Activated CD8-positive, alpha-beta memory T cell treated with anti-CD3 and anti-CD28 coated beads, Interleukin-2, amount 50 U/mL, for 4 hours (primary cell): ENCODE data around the gene PCDHA1.

Experiments
- DNase-seq: peaks from one replicate; pipeline ENCODE4 v3.0.0-alpha.2; 2020

Gene PCDHA1

DNA sequence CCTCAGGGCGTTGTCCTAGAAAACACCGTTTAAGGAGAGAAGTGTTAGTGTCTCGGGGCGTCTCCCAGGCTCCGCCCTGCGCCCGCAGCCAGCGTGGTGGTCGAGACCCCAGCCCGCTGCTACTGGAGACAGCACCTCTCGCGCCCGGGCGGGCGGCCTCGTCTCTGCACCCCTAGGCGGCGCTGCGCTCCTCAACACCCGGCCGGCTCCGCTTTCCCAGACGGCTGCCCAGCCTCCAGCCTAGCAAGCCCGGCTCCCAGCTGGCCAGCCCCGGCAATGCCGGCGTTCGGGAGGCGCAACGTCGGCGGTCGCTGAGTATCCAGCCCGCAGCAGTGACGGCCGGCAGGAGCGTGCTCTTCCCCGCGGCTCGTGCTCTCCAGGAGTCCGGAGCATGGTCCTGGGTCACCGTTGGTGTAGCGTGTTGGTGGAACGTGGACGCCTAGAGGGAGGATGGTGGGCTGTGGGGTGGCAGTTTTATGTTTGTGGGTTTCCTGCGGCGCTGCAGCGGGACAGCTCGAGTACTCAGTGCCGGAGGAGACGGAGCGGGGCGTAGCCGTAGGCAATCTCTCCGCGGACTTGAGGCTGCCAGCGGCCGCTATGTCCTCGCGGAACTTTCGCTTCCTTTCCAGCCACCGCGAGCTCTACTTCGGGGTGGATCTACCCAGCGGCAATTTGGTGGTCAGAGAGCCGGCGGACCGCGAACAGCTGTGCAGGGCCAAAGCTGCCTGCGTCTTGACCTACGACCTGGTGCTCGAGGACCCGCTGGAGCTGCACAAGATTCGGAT, 140.7 kb downstream of the PCDHA1 start:
- DNase-seq = no peak

DNA sequence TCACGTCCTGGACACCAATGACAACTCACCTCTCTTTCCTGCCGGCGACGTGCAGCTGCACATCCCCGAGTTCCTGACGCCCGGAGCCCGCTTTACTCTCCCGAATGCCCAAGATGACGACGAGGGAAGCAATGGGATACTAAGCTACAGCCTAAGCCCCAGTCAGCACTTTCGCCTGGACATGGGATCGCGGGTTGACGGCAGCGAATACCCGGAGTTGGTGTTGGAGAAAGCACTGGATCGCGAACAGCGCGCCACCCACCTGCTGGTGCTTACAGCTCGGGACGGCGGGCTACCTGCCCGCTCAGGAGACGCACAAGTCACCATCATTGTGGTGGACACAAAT, 141.3 kb downstream of the PCDHA1 start:
- no peak for DNase-seq

DNA sequence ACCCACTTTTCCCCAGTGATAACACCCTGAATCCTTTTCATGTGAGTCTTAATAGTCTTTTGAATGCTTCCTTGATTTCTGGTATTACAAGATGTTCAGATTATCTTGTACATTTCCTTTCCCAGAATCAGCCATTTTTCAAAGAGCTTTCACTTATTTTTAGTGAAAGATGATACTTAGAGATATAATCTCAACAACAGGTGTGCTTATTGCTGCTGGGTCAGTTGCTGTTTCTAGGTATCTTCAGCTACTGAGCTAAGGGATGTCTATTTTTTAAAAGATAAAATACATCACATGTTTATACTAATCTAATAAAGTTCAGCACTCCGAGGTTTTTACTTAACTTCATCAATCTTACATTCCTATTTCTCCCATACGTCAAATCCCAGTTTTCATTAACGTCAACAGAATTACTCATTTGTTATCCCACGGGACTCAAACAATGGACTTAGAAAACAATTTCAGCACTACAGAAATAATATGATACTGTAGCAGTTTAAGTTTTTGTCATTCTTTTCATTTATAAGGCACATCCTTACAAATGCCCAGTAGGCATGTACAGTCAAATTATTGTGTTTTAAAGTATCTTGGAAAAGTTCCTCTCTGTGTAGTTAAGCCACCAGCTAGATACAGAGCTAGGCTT, 149.1 kb downstream of the PCDHA1 start:
- DNase-seq = no peak

DNA sequence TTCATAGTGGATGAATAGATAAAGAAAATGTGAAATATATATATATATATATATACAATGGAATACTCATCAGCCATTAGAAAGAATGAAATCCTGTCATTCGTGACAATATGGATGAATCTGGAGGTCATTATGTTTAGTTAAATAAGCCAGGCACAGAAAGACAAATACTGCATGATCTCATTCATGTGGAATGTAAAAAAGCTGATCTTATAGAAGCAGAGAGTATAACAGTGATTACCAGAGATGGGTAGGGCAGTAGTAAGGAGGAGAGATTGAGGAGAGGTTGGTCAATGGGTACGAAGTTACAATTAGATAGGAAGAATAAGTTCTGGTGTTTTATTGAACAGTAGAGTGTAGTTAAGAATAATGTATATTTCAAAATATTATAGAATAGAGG, 160.6 kb downstream of the PCDHA1 start:
- DNase-seq = no peak

DNA sequence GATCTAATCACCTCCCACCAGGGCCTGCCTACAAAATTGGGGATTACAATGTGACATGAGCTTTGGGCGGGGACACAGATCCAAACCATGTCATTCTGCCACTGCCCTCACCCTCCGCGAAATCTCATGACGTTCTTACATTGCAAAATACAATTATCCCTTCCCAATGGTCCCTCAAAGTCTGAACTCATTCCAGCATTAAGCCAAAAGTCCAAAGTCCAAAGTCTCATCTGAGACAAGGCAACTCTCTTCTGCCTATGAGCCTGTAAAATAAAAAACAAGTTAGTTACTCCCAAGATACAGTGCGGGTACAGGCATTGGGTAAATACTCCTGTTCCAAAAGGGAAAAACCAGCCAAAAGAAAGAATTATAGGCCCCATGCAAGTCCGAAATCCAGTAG, 165.7 kb downstream of the PCDHA1 start:
- DNase-seq = no peak

DNA sequence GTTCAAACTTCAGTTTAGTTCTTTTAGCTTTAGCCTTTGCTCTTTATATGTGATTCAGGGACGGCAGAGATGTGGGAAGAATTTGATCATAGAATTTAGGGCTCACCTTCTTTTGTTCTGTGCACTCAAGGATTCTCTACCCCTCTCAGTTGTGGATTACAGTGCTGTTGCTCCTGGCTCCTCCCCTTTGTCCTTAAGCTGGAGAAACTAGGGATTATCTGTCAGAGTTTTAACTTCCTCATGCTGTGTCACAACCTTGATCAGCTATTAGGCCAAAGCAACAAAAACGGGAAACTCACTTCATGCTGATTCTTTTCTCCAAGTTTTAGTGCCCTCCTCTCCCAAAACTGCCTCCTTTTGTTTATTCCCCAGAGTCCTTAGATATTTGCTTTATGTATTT, 167.3 kb downstream of the PCDHA1 start:
- DNase-seq = no peak

DNA sequence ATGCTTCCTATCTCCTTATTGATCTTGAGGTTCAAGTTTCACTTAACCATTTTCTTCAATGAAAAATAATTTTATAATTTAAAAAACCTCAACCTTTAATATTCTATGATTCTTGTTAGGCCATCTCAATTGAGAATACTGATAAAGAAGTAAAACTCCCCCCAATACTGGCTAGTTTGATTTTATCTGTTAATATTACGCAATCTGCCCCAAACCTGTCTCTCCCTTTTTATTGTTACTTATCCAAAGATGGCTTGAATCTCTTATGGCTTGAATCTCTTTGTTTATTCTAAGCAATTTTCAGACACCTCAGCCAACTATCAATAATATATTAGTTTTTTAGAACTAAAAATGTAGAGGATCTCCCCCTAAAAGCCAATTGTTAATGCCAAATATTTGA, 176.2 kb downstream of the PCDHA1 start:
- DNase-seq = no peak

DNA sequence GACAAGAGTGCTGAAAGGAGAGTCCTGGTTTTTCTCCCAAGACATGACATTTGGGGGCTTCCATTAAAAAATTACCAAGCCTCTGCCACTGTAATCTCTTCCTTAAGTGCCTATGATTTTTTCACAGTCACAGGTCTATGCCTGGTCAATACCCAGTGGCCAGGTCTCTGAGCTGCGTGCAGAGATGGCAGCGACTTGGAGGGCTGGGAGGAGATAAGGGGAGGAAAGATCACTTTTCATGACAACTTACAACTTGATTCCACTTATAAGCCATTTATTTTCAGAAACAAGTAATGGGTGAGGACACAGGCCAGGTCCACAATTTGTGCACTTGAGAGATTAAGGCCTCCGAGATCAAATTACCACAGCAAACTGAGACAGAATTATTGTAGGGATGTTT, 178.4 kb downstream of the PCDHA1 start:
- no peak for DNase-seq

DNA sequence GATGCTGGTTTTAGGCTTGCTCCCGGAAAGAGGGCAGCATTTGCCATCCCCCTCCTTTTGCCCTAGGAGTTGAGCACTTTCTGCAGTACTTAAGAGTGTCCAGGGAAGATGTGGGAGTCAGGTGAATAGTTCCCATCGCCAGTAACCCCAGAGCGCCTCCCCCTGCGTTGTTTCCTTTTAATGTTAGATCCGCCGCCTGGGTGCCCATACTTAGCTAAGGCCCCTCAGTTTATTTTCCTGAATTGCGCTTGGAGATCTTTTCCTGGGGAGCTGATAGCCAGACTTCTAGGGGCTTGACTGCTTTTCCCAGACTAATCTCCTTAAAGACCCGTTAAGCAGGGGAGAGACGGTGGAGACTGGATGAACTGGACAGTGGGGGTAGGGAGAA, 180.0 kb downstream of the PCDHA1 start:
- no peak for DNase-seq

DNA sequence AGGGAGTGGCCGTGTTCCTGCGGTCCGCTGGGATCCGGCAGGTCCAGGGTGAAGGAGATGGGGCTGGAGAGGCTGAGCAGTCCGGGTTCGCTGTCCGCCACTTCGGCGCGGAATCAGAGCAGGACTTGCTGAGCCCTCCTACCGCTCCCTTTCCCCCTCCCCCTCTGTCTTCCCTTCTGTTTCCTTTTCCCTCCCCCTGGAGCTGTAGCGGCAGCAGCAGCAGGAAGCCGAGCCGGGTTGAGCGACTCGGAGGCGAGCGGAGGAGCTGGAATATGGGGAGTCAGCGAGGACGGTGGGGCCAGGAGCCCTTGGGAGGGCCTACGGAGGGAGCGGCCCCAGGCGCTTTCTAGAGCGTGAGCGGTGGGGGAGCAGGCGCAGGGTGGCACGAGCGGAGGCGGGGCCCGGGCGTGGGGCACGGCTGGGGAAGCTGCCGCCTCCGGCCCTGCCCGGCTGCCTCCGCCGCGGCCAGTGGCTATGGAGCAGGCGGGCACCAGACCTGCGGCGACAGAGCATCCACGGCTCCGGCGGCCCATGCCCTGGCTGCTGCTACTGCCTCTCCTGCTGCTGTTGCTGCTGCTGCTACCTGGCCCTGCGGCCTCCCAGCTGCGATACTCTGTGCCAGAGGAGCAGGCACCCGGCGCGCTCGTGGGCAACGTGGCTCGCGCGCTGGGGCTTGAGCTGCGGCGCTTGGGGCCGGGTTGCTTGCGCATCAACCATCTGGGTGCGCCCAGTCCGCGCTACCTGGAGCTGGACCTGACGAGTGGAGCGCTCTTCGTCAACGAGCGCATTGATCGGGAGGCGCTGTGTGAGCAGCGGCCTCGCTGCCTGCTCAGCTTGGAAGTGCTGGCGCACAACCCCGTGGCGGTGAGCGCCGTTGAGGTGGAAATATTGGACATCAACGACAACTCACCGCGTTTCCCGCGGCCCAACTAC, 180.6 kb downstream of the PCDHA1 start, which contains the start of gene PCDHAC2:
TSS of gene PCDHAC2 (plus strand) at position 184 of the 933 bp plus-strand sequence. CDS start at position 475, 291 bp downstream.
- DNase-seq = no peak

DNA sequence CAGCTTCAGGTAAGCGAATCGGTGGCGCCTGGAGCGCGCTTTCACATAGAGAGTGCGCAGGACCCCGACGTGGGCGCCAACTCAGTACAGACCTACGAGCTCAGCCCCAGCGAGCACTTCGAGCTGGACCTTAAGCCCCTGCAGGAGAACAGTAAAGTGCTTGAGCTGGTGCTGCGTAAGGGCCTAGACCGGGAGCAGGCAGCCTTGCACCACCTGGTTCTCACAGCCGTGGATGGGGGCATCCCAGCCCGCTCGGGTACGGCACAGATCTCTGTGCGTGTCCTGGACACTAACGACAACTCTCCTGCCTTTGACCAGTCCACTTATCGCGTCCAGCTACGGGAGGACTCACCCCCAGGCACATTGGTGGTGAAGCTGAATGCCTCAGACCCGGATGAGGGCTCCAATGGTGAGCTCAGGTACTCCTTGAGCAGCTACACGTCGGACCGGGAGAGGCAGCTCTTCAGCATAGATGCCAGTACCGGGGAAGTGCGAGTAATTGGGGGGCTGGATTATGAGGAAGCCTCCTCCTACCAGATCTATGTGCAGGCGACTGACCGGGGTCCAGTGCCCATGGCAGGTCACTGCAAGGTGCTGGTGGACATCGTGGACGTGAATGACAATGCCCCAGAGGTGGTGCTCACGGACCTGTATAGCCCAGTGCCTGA, 181.4 kb downstream of the PCDHA1 start:
- DNase-seq = no peak

DNA sequence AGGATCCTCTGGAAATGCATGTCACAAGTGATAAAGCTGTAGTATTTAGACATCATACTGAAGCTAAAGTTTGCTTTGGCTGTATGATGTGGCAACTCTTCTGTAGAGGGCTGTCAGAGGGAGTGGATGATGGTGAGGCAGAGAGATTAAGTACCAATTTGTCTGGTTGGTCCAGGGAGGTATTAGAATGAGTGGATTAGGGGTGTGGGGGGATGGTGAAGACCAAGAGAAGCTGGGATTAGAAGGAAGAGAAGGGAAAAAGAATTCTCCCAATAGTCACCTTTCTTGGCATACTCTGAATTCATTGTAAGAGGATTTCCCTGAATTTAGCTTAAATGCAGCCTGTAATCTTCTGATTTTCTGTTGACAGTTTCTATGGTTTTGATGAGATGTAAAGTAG, 183.9 kb downstream of the PCDHA1 start:
- DNase-seq = no peak

DNA sequence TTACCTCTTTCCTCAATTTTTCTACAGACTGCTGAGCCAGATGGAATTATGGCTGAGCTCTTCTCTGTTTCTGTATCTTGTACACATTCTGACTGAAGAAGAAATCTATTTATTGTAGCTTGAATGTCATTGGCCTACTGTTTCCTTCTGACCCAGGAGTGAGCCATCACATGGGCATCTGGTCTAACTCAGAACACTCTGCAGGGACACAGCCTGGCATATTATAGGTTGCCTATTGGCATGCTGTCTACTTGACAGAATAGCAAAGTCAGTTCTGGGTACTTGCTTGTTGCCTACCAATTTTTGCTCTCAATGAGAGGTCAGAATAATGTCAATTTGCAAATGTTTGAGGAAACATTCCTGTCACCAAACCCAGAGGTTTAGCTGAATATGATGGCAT, 187.6 kb downstream of the PCDHA1 start:
- DNase-seq = no peak

DNA sequence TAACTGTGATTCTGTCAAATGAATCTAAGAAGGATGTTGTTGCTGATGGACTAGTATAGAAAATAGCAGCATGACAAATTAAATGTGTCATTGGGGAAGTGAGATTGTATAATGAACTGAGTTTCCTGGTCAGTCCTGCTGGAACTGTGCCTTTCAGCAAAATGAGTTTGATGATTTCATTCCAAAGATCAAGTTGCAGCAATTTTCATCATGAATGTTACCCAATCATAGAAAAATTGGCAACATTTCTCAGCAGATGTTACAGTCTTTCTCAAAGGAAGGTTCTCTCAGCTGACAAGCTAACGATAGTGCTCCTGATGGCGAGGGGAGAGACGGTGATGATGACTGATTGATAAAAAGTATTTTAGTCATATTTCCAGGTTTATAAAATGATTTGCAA, 191.1 kb downstream of the PCDHA1 start:
- no peak for DNase-seq

DNA sequence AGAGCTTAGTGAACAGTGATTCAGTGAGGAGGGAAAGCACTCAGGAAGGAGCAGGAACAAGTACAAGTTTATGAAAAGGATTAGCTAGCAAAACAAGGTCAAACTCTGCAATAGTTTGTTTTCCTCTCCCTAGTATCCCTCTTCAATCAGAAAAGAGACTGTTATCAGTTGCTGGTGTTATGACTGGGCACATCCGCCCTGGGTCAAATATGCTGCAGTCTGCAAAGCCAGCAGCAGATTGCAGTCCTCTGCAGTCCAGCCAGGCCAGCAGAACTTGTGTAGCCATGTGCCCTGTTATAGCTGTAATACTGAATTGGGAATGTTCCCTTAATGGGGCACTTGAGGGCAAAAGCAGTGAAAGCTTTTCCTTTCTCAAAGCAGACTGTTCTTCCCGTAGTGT, 192.3 kb downstream of the PCDHA1 start:
- no peak for DNase-seq

DNA sequence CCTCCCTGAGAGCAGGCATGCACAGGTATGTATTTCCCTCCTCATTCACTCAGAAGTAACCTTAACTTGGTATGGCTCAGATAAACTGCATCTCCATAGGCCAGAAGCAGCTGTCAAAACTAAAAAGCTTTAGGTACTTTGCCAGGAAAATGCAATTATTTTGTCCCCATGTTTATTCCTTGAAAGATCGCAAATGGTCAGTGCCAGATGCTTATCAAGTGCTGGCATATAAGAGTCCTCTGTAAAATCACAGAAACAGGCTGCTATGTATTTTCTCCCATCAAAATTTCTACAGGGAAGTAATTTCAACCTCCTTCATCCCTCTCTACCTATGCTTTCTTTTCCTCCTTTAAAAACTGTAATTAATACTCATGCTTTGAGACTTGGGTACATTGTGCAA, 193.0 kb downstream of the PCDHA1 start:
- no peak for DNase-seq

DNA sequence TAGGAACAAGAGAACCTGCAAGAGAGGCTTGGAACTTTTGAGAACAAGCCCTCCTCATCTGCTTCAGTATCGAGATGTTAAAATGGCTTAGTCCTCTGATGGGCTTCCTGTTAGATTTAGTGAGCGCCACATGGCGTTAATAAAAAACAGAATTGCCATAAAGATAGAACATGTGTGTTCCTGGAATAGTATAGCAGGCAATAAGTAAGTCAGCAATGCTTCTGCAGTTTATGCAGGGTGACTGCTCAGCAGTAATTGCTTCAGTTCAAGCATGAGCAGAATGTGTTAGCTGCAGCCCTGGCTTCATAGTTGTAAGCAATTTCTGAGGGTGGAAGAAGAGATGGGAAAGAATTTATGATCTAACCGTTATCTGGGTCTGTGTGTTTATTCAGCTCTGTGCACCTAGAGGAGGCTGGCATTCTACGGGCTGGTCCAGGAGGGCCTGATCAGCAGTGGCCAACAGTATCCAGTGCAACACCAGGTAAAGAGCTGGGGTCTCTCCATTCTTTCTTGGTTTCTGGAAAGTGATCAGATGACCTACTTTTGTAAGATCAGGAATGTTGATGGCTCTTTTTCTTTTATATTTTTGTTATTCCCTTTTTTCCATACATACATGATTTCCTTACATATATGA, 196.3 kb downstream of the PCDHA1 start:
- DNase-seq = no peak

DNA sequence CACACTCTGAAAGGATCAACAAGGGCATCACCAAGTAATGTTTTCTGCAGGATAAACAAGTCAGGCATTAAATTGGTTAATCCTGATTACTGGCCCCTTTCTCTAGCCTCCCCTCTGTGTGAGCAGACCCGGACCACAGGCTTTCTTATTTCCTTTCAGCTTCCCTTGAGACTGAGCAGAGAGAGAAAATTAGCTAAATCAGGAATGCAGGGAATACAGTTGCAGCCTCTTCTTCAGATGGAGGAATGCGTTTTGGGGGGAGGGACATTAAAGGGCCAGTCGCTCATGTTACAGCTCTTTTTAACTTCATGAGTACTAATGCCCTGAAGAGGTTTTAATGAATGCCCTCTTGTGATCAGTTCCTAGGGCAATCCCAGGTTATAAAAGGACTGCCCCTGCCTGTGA, 200.2 kb downstream of the PCDHA1 start:
- no peak for DNase-seq

DNA sequence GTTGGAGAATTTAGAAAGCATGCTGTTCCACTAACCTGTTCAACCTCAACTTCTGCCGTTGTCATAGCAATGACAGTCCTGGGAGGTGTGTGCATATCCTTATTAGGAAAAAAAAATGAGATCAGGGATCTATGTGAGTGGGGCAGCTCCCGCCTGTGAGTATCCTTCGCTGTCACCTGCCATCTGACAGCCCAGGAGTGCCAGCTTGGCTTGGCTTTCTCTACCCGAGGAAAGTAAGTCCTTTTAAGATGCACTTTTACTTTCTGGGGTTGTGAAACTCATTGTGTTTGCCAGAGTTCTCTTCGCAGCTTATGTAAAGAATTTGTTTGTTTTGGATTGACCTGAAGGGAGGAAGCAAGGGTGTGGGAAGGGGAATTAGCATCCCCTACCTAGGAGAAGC, 202.2 kb downstream of the PCDHA1 start:
- DNase-seq = no peak

DNA sequence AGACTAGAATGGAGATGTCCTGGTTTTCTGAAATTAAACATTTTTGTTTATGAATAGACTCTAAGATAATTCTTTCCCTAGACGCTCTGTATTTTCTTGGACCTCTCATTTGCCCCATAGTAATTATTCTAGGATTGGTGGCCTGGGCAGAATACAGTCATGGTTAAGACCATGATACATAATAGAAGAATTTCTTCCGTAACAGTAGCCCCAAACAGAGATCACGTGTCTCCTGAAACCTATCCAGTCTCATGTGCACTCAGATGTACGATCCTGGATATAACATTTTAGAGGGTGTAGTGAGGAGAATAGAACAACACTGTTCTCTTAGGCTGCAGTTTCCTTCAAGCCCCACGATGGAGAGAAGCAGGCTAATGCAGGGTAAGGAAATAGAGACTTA, 202.7 kb downstream of the PCDHA1 start:
- DNase-seq = no peak

DNA sequence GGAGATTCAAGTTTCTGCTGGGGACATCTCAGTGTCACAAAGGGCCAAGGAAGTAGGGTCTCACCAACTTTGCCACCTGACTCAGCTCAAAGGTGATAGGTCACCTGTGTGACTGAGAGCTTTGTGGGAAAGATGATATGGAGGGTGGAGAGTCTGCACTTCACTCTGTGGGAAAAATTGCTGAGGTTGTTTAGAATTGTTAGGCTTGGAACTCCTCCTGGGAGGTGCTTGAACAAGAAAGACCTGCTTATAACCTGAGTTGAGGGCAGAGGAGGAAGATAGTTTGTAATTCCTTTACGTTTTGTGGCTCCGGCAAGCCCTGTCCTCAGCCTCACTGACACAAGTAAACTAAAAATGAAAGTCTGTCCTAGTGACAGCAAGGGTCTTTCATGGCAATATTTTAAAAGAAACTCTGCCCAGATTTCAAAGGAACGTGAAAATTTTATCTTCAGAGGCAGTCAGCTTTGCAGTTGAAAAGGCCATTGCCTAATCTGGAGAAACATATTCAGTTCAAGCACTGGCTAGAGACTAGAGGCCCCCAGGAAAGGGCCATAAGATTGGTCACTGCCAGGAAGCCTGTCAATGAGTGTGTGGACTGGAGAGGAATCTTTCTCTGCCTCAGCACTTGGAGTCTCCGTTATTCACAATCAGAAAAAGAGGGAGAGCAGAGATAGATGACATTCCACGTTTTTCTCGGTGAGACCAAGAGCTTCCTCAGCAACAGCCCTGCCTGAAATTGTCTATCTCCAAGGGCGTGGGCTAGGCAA, 203.5 kb downstream of the PCDHA1 start:
- DNase-seq = no peak

DNA sequence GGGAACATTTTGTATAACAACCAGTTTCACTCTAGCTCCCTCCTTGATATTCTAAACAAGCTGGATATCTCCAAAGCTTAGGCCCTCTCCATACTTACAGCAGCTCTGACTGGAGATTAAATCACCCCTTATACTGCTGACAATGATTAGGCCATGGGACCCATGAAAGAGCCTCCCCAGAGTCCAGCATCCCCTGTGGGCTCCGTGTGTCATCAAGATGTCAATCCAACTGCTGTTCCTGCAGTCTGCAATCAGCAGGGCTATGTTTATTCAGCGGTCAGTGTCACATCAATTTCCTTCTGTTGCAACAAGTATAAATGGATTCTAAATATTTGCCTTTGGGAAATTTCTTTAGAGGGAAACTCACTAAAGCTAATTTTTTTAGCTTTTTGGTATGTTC, 206.9 kb downstream of the PCDHA1 start:
- DNase-seq = no peak
